OCI-LY3 (cell line): Measurements from ENCODE around the gene MEAK7.

Experiments used
- H2AFZ ChIP-seq: fragments of 200-600, 300-600 bp; shearing (Covaris generic); 2 replicates; pipeline ENCODE4 v1.6.0; 2014; ENCODE audit warnings: antibody characterized with exemption, low read depth, low read length
- H3K27ac ChIP-seq: fragments of 200-600, 300-600 bp; sonication (generic); 2 replicates; pipeline ENCODE4 v1.5.1; 2014; ENCODE audit warnings: mild to moderate bottlenecking, low read length, moderate library complexity, mixed read lengths
- H3K27me3 ChIP-seq: fragments of 200-600, 300-600 bp; sonication (generic); 2 replicates; pipeline ENCODE4 v1.6.1; 2014; ENCODE audit warnings: low read depth, low read length, mixed read lengths
- H3K36me3 ChIP-seq: fragments of 200-600, 300-600 bp; sonication (generic); replicated peaks from 2 replicates; pipeline ENCODE3; 2014; ENCODE audit warnings: low read depth, low read length, mixed read lengths
- H3K4me1 ChIP-seq: fragments of 300-600, 200-600 bp; sonication (generic); 2 replicates; pipeline ENCODE4 v1.6.1; 2014; ENCODE audit warnings: low read length, mixed read lengths
- H3K4me2 ChIP-seq: fragments of 200-600, 300-600 bp; sonication (generic); 2 replicates; pipeline ENCODE4 v1.6.1; 2014; ENCODE audit warnings: low read length, mixed read lengths
- H3K4me3 ChIP-seq: fragments of 300-600, 200-600 bp; sonication (generic); 2 replicates; pipeline ENCODE4 v1.5.1; 2014; ENCODE audit warnings: antibody characterized with exemption, mild to moderate bottlenecking, low read length, moderate library complexity
- H3K79me2 ChIP-seq: fragments of 300-600, 200-600 bp; shearing (Covaris generic); 2 replicates; pipeline ENCODE4 v1.6.1; 2014; ENCODE audit warnings: mild to moderate bottlenecking, low read length, mixed read lengths
- H3K9ac ChIP-seq: fragments of 300-600, 200-600 bp; shearing (Covaris generic); 2 replicates; pipeline ENCODE4 v1.6.0; 2014; ENCODE audit warnings: mild to moderate bottlenecking, low read length, moderate library complexity
- H3K9me3 ChIP-seq: fragments of 200-600, 300-600 bp; shearing (Covaris generic); 2 replicates; pipeline ENCODE4 v1.6.1; 2014; ENCODE audit warnings: low read length, mixed read lengths; ENCODE audit not compliant: insufficient read depth
- H4K20me1 ChIP-seq: fragments of 200-600, 300-600 bp; sonication (generic); 2 replicates; pipeline ENCODE4 v1.6.1; 2016; ENCODE audit warnings: low read length, mixed read lengths; ENCODE audit not compliant: insufficient read depth
- EZH2phosphoT487 ChIP-seq: fragments of 200-600 bp; shearing (Covaris generic); IDR thresholded peaks from 2 replicates; pipeline ENCODE4 v1.6.1; 2018; ENCODE audit warnings: antibody characterized with exemption, mixed run types, low read depth
- TF ChIP-seq, protein P1 (sequence below): fragments of 200-600, 300-600 bp; sonication (generic); IDR thresholded peaks from 2 replicates; pipeline ENCODE4 v1.5.1; 2014; ENCODE audit warnings: antibody characterized with exemption, low read length, low read depth

MEAK7 gene

DNA sequence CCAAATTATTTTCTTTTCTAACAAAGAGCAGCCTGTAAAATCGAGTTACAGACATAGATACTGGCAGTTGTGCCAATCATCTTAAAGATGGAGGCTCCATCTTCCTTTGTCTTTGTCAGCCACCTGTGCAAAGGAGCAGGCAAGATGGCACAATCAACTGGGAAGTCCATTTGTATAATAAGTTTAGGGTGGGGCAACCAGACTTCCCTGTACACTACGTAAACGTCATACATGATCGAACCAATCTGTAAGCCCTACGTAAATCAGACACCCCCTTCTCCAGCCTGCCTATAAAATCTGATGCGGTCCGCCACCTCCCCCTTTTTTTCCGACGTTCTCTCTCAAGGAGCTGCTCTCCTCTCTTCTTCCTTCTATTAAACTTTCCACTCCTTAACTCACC lies 31.4 kb upstream of the MEAK7 start:
- H3K27ac ChIP-seq = no peak overlapping the region
- no peaks in the 10 kb centered on the region for H3K79me2 ChIP-seq
- TF ChIP-seq EZH2phosphoT487 = no peak
- TF ChIP-seq, protein P1, sequence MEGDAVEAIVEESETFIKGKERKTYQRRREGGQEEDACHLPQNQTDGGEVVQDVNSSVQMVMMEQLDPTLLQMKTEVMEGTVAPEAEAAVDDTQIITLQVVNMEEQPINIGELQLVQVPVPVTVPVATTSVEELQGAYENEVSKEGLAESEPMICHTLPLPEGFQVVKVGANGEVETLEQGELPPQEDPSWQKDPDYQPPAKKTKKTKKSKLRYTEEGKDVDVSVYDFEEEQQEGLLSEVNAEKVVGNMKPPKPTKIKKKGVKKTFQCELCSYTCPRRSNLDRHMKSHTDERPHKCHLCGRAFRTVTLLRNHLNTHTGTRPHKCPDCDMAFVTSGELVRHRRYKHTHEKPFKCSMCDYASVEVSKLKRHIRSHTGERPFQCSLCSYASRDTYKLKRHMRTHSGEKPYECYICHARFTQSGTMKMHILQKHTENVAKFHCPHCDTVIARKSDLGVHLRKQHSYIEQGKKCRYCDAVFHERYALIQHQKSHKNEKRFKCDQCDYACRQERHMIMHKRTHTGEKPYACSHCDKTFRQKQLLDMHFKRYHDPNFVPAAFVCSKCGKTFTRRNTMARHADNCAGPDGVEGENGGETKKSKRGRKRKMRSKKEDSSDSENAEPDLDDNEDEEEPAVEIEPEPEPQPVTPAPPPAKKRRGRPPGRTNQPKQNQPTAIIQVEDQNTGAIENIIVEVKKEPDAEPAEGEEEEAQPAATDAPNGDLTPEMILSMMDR = no peak
- no peak overlapping the region for H3K4me2 ChIP-seq
- H3K27me3 ChIP-seq = peaks cover 16% of the 10 kb centered on the region; the same call in 1 of the 2 replicates
- H3K9me3 ChIP-seq = no peaks in the 10 kb centered on the region
- no peak overlapping the region for H3K4me3 ChIP-seq
- no peaks in the 10 kb centered on the region for H3K36me3 ChIP-seq
- no peaks in the 10 kb centered on the region for H4K20me1 ChIP-seq
- no peak overlapping the region for H3K9ac ChIP-seq
- no peak overlapping the region for H2AFZ ChIP-seq
- no peaks in the 10 kb centered on the region for H3K4me1 ChIP-seq

DNA sequence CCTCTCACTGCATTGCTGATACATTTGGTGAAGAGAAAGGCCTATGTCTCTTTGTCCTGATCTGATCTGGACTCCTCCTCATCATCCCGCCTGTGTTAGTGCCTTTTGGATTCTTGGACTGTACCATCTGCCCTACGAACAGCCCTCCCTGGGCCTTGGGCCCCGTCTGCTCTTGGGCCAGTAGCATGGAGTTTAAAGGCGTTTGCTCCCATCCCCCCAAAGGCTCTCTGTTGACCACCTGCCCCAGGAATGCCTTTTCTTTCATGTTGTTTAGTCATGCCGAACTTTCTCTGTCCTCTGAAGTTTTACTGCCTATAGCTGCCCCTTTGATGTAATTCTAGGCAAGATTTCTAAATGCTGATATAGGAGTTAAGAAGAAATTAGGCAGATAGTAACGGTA lies 30.9 kb upstream of the MEAK7 start:
- Histone ChIP-seq H3K9me3 (no peaks in the 10 kb centered on the region), H4K20me1 (no peaks in the 10 kb centered on the region), H3K9ac (no peak overlapping the region), H3K4me3 (no peak overlapping the region), H3K36me3 (no peaks in the 10 kb centered on the region), H2AFZ (no peak overlapping the region), H3K79me2 (no peaks in the 10 kb centered on the region), H3K4me2 (no peak overlapping the region), H3K27ac (no peak overlapping the region), H3K4me1 (no peaks in the 10 kb centered on the region), H3K27me3 (peaks cover 16% of the 10 kb centered on the region; the same call in 1 of the 2 replicates)
- TF ChIP-seq EZH2phosphoT487 = no peak
- TF ChIP-seq, protein P1 = no peak

DNA sequence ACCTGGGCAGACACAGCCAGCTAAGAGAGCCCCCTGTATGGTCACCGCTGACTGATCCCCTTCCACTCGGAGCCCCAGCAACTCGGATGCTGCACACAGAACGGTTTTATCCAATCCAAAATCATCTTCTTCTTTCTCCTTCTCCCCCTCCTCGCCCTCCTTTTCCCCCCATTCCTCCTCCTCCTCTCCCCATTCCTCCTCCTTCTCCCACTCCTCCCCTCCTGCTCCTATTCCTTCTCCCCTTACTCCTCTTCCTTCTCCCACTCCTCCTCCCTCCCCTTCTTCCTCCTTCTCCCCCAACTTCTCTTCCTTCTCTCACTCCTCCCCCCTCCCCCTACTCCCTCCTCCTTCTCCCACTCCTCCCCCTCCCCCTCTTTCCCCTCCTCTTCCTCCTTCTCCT lies 30.4 kb upstream of the MEAK7 start:
- Histone ChIP-seq H3K4me2 (no peak overlapping the region), H3K27me3 (peaks cover 16% of the 10 kb centered on the region; the same call in 1 of the 2 replicates), H3K27ac (no peak overlapping the region), H3K79me2 (no peaks in the 10 kb centered on the region), H3K4me3 (no peak overlapping the region), H3K4me1 (no peaks in the 10 kb centered on the region), H4K20me1 (no peaks in the 10 kb centered on the region), H3K9me3 (peaks cover 1% of the 10 kb centered on the region; the same call in 1 of the 2 replicates), H2AFZ (no peak overlapping the region), H3K36me3 (no peaks in the 10 kb centered on the region), H3K9ac (no peak overlapping the region)
- TF ChIP-seq, protein P1 = no peak
- no peak for TF ChIP-seq EZH2phosphoT487

DNA sequence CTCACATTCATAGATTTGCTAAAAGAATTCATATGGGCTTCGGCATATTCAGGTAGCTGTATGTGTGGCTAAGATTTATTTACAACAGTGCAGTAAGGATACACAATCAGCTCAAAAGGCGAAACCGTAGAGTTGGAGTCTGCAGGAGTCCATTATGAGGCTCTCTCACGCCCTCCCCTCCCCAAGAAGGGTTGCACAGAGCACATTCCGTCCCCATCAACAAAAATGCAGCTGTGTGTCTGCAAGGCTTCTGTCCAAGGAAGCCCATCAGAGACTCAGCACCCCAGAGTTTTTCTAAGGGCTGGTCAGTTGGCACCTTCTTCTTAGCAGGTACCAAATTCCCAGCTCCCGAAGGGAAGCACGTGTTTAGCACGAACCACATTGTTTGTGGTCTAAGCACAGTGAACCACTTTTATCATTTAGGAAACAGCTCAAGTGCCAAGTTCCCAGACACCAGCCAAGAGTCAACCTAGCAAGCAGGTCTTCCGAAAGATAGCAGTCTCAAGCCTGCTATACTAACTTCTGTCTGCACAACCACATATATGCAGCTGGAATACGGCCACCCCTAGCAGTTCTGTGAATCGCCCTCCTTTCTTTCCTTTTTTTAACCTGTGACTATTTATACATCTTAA lies 28.5 kb upstream of the MEAK7 start:
- TF ChIP-seq EZH2phosphoT487 = no peak
- TF ChIP-seq, protein P1 = no peak
- Histone ChIP-seq H3K27ac (no peak overlapping the region), H3K4me2 (no peak overlapping the region), H3K4me3 (no peak overlapping the region), H3K4me1 (no peaks in the 10 kb centered on the region), H3K36me3 (no peaks in the 10 kb centered on the region), H4K20me1 (no peaks in the 10 kb centered on the region), H3K9ac (no peak overlapping the region), H3K79me2 (no peaks in the 10 kb centered on the region), H3K9me3 (peaks cover 3% of the 10 kb centered on the region; the same call in 1 of the 2 replicates), H2AFZ (no peak overlapping the region), H3K27me3 (peaks cover 16% of the 10 kb centered on the region; the same call in 1 of the 2 replicates)
